Muscle of back (tissue), 11 donors: Measurements from ENCODE around the gene C1S. TPM values are rescaled to one million over a fixed set of nuclear protein-coding genes. Genes with fewer than 3 reads are reported as not detected.
"Not testable (repeated sequence)": the region's sequence is repeated elsewhere in the genome, so short reads cannot be mapped to it uniquely, and the experiment has no call there.

Experiments used
- DNase-seq, 3 donors: peaks; one replicate each; pipeline versions ENCODE4 v3.0.0 to v3.0.0-alpha.2; 2013
- polyA plus RNA-seq, 10 donors: library from polyadenylated mRNA; unstranded; fragments of 120-200 nt; gene quantifications; one replicate each; pipeline ENCODE4 v1.2.1, GENCODE V29; 2013; ENCODE audit not compliant: insufficient read length in 10 of 10

Gene C1S
- polyA plus RNA-seq, 10 donors = 65.9 to 107 (median 83.6) TPM

DNA sequence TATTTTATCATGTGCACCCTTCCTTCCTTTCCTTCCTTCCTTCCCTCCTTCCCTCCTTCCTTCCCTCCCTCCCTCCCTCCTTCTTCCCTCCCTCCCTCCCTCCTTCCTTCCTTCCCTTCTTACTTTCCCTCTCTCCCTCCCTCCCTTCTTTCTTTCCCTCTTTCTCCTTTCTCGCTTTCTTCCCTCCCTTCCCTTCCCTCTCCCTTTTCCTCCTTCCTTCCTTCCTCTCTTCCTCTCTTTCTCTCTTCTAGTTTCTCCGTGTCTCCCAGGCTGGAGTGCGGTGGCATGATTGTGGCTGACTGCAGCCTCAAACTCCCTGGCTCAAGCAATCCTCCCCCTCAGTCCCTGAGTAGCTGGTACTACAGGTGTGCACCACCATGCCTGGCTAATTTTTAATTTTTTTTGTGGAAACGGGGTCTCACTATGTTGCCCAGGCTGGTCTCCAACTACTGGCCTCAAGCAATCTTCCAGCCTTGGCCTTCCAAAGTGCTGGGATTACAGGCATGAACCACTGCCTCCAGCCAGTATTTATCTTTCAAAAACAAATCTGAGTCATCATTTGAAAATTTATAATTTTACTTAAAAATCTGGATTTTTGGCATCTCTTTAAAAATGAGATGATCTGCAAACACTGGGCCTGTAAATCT lies 40.7 kb downstream of the C1S start:
- DNase-seq = no peak

DNA sequence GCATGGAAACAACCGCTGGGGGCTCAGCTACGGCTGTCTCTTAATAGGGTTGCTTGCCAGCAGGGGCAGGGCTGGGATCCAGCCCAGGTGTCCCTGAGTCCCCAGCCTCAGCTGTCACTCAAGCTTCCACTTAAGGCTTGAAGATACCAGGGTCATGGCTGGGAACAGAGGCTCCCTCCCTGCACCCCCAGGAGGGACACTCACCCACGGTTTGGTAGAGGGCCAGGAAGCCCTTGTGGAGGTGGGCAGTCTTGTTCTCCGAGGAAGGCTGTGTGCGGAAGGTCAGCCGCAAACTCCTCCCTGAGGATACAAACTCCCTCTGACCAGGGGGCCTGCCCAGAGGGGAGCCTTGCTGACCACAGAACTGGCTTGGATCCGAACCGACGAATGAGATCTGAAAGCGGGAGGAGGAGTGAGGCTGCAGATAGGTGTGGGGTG lies 41.2 kb downstream of the C1S start:
- no peak for DNase-seq

DNA sequence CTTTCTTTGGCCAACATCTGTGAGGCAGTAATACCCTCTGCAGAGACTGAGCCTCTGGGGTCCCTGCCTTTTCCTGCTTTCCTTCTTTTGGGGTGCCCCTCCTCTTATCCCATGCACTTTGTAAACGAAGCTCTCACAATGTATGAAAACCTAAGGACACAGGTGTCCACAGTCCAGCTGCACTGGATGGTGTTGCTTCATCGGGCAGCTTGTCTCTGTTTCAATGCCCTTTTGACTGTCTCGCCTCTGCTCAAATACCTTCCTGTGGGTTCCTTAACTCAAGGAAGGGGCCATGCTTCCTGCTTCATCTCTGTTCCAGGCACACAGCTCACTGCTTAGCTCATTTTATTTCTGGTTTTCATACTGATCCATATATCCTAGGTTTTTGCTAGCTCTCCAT lies 42.1 kb downstream of the C1S start:
- DNase-seq = no peak

DNA sequence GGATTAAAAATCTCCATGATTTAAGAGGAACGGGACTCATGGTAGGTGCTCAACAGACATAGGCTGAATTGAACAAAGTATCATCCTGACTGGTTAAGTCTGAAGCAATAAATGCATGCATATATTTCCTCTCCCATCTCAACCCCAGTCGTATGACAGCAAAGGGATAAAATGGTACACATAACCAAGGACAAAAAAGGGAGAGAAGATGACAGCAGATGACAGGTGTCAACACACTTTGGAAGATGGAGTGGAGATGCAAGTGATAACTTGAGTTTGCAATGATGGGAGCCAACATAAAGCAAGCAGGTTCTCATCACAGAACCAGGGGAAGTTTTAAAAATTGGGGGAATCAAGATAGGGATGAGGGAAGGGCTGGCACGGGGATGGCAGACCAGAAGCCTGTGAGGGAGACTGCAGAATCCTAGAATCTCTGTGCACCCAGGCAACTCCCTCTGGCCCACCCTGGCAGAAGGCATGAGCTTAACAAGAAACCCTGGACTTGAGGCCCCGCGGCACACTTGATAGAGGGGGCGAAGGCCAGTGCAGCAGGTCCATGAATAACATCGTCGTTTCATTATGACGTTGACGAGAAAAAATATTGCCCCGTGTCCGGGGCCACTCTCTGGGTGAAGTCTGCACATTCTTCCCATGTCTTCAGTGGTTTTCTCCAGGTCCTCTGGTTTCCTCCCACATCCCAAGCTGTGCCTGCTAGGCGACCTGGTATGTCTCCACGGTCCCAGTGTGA lies 43.5 kb downstream of the C1S start:
- no peak for DNase-seq

DNA sequence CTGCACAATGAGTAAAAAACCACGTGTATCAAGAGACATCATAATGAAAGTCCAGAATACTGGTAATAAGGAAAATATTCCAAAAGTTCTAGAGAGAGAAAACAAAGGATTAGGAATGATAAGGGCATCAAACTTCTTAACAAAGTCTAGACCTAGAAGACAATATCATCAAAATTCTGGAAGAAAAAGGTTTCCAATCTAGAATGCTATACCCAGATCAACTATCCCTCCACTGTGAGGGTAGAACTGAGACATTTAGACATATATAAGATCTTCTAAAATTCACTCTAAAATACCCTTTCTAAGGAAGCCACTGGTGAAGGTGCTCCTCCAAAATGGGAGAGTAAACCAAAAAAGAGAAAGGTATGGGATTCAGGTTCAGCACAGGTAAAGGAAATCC lies 45.6 kb downstream of the C1S start:
- DNase-seq = no peak

DNA sequence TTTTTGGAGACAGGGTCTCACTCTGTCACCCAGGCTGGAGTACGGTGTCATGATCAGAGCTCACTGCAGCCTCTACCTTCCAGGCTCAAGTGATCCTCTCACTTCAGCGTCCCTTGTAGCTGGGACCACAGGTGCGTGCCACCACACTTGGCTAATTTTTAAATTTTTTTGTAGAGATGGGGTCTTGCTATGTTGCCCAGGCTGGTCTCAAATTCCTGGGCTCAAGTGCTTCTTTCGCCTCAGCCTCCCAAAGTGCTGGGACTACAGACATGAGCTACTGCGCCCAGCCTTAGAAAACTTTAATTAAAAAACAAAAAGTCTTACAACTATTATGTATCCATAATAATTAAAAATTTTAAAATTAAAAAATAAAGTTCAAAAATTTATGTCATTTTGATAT lies 46.7 kb downstream of the C1S start:
- not testable (repeated sequence) for DNase-seq

DNA sequence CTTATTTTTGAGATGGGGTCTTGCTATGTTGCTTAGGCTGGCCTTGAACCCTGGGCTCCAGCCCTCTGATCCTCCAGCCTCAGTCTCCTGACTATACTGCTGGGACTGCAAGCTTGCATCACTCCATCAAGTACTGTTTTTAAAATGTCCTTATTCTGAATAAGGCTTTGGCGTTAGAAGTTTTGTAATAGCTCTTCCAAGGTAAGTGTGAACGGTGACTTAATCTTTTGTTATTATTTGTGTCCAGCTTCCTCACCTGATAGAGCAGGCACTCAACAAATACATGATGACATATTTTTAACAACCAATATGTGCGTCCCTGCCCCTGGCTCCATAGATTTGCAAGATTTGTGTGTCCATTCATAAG lies 47.1 kb downstream of the C1S start:
- DNase-seq = no peak

DNA sequence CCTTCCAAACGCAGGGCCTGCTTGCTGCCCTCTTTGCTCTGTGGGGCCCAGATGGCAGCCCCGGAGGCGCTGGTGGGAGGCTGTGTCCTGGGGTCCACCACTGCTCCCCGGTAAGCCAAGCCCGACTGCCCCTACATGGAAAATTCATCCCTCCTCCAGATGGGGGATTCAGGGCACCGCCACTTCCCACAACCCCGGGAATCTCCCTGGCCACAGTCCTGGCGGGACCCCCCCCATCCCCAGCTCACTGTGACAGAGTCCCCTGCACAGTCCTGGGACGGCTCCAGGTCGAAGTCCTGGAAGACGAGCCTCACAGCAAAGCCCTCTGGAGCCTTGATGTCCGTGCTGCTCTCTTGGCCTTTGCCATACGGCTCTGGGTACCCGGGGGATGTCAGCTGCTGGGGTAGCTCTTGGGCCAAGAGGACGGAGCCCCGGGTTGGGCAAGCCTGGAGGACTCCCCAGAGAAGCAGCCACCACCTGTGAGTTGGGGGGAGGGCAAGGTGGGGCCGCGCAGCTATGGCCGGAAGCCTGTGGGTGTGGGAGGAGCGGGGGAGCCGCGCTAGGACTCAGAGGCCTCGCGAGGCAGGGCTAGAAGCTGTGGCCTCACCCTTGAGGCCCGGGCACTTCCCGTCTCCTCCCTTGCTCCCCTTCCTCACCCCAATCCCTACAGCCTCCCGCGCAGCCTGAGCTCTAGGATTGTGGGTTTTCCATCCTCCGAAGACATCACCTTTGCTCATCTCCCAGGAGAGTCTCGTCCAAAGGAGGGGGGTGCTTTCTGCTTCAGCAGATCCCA lies 47.7 kb downstream of the C1S start:
- peak in 2 of 3 donors; percentile 57 to 88 for DNase-seq

DNA sequence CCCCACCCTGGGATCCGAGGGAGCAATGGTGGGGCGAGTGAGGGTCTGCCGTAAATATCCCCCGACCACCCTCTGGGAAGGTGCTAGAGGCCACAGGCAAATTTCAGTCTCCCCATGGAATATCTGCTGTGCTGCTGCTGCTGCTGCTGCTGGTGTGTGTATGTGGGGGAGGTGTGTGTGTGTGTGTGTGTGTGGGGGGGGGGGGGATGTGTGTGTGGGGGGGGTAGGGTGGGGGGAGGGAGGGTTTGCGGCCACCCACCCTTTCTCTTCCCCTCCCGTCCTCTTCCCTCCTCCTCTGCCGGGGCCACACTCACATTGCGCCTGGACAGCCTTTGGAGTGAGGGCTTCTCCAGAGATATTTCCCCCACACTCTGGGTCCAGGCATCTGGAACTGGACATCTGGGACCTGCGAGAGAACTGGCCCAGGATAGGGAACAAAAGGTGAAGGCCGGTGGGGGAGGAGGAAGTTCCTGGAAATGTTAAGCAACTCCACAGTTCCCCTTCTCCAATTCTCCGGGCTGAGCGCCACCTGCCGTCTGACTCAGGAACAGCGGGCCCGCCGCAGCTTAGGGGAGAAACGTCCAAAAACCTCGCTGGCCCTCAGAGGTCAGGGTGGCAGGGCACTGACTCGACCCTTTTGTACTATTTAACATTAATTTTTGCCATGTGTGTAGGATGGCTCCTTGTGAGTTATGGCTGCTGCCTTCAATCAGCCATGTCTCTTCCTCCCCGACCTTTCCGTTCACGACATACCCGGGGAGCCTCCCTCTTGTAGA lies 48.5 kb downstream of the C1S start, which contains the start of gene C1RL:
C1RL (minus strand) TSS at position 419 of the 776 bp plus-strand sequence; CDS start at position 385, 34 bp downstream.
- DNase-seq = peak; percentile 87 to 96 (median 91)

DNA sequence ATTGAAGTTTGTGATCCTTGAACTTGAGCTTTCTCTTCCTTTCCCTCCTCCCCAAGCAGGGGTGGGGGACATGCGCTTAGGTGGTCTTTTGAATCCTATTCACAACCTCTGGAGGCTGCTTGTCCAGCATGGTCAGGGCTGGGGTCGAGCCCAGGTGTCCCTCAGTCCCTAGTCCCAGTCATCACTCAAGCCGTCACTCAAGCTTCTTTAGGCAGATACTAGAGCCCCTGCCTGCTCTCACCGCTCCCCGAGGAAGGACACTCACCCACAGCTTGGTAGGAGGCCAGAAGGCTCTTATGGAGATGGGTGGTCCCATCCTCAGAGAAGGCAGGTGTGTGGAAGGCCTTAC lies 49.0 kb downstream of the C1S start:
- DNase-seq = no peak

DNA sequence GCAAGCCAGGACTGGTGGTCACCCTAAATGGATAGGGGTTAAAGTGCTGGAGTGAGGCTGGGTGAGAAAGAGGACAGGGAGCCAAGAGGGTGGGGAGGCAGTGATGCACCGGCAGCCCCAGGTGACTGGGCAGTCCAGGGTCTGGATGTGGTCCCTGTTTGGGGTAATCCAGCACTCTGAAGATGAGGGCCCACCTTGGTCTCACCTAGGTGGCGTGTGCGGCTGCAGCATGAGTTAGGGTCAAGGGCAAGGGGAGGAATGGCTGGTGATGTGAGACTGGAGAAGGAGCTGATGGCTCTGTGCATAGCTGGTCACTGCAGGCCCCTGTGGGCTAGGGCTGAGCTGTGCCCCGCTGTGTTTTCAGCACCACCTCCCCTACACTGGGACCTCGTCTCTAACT lies 50.1 kb downstream of the C1S start:
- no peak for DNase-seq

DNA sequence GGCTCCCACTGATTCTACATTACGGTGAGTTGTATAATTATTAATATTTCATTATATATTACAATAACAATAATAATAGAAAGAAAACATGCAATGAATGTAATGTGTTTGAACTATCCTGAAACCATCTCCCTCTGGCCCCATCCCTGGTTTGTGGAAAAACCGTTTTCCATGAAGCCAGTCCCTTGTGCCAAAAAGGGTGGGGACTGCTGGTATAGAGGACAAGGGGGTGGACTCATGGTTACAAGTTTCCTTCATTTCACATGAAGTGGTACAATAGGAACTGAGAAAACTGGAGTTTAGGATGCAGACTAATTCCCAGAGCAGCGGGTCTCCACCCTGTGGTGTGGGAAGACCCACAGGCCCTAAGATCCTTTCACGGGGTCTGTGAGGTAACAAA lies 51.5 kb downstream of the C1S start:
- peak in 2 of 3 donors; percentile 75 to 87 for DNase-seq

DNA sequence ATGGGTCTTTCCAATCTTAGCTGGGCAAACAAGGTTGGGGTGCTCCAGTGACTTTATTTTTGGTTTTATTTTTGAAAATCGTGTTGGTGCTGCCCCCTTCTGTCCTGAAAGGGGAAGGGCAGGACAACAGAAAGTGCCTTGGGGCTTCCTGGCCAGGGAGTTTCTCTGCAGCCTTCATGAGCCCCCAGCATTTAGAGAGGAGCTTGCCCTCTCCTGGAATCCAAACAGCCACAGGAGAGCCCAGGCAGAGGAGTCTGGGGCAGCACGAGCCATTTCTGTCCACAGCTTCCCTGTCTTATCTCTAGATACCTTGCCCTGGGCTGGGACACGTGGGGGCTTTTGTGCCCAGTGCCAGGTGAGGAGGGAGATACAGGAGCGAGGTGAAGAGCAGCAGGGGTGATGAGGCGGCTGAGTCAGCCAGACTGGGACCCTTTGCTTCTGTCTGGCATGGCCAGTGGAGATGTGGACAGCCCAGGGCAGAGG lies 52.9 kb downstream of the C1S start:
- DNase-seq = peak in 2 of 3 donors; percentile 59 to 70

DNA sequence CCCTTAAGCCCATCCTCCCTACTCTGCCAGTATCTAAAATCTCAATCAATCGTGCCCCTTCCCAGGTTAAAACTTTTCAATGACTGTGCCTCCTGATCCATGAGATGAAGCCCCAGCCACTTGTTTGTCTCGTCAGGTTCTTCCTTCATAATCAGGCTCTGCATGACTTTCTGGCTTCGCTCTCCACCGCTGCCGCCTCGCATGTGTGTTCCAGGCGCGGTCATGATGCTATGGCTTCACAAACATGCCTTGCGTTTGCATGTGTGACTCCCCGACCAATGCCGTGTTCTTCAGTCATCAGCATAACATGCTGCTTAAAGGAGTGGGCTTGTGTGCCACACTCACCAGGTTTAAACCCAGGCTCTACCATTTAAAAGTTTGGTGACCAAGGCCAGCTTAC lies 53.5 kb downstream of the C1S start:
- DNase-seq = no peak

DNA sequence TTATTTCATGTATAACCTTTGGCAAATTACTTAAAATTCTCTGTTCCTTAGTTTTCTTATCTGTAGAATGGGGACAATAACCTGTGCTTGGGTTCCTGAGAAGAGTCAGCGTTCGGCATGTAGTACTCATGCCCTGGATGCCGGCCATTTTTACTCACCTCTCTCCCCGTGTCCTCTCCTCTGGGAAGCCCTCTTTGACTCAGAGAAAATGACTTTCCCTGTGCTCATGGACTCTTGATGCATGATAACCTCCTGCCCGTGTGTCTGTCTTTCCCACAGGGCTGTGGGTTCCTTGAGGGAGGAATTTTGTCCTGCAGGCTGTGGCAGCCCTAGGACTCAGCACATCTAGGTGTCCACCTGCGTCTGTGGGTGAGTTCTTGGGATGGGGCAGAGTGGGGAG lies 54.3 kb downstream of the C1S start:
- no peak for DNase-seq

DNA sequence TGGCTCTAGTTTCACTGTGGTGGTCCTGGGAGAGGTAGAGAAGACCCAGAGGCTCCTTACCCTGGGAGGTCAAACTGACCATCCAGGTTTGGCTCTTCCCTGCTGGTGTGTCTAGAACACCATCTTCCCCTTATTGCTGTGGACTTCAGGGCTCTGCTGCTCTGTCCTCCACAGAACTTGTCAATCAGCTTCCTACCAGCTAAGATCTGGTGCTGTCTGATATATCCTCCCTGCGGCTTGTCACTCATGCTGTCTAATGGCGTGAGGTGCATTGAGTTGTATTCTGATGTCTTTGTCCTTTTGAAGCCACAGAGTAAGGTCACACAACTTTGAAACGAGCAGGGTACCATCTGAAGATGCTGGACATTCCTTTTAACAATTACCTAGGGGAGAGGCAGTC lies 55.7 kb downstream of the C1S start:
- DNase-seq = no peak

DNA sequence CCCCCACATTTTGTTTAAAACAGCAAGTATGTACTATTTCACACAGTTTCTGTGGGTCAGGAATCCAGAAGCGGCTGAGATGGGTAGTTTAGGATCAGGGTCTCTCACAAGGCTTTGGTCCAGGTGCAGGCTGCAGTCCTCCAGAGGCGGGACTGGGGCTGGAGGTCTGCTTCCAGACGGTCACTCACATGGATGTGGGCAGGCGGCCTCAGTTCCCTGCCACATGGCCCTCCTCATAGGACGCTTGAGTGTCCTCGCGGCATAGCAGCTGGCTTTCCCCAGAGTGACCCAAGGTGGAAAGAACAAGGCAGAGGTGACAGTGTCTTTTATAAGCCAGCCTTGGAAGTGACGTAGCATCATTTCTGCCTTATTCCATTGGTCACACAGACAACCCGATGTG lies 56.4 kb downstream of the C1S start:
- DNase-seq = no peak

DNA sequence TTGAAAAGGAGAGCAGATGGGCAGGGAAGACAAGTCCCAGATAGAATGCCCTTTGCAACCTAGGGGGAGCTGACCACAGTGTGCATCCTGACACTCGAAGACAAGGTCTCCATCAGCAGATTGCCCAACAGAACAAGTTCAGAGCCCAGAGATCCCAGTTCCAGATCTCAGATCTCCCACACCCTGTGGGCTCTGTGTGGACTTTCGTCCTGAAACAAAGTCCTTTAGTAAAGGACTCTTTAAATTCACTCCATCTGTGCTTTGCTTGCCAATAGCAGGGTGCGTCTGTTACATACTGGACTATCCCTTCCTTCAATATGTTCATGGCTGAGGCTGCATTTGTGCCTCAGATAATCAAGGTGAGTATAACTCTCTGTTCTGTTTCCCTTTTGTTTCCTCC lies 57.2 kb downstream of the C1S start:
- no peak for DNase-seq

DNA sequence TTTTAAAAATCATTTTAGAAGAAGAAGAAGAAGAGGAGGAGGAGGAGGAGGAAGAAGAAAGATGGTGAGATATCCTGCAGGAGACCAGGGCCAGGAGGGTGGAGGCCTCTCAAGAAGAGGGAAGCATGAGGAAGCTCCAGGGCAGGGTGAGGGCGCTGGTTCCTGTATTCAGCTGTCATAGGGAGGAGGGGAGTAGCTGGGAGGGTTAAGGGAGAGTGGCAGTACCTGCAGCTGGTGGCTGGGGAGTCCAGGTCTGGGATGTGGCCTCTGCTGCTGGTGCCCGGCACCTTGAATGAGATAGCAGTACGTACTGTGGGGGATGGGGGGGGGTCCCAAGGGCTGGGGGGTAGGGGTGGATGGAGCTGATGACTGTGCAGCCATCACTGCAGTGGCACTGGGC lies 58.4 kb downstream of the C1S start:
- DNase-seq = no peak

DNA sequence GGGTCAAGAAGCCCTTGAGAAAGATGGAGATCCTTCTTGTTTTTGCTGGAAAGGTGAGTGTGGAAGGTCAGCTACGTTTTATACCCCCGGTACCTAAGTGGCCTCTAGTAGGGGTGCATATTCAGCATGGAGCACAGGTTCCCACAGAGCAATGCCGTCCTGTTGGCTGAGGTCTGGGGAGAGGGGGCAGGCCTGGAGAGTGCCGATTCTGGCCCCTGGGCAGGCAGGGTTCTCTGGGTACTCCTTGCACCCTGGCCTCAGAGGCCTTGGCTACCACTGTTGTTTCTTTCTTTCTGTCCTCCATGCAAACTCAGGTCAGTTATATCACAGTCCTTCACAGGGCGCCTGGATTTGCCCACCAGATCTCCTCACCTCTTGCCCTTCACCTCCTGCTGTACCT lies 59.6 kb downstream of the C1S start:
- no peak for DNase-seq
